Measurements from ENCODE around the gene KCNJ15.

Gene KCNJ15

DNA sequence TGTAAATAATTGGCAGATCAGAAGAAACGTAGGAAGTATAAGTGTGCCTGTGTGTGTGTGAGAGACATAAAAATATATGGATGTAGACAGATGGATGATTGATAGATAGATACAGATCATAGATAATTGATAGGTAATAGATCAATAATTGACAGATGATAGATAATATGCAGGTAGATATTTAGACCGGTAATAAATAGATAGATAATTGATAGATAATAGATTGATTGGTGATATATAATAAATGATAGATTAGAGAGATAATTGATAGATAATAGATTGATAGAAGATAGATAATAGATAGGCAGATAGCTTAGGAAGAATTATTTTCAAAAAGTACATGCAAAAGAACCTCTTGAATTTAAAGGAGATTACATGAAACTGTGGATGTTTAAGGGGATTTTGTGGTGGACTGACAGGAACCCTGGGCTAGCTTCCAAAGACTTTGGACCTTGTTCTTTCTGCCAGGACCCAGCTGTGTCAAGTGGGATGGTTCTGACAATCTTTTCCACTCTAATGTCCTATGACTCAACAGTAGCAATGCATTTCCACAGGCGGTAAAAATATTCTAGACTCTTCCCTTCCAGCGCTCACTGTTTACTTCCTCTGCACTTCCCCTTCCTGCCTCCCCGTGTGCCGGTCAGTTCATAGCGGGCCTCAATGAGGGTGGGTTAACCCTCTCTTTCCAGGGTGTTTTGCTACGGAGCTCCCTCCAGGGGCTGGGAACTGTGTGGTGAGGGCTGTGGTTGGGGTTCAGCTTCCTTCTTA lies 39.4 kb downstream of the KCNJ15 start:
- H3K4me2 ChIP-seq = no peak overlapping the region

DNA sequence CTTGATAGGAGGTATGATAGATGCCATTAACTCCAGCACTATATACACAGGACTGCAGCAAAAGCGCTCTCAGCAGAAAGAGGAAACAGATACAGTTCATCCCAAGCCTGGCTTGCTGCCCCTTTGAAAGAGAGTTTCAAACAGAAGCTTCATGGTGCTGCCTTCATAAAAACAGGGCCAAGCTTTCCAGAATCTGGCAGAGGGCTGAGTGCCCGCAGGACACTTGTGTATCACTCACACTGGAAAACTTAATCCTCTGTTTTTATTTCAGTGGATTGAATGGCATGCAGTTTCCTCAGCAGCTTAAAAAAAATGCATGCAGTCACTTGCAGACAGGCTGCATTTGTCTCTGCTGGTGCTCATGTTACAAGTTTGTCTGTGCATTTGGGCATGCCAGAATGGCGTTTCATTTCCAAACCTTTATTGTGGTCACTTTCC lies 40.4 kb downstream of the KCNJ15 start:
- Histone ChIP-seq H3K36me3 (ENCODE audit: insufficient read depth) (no peaks in the 10 kb centered on the region), H3K79me2 (ENCODE audit: insufficient read depth, low read depth) (no peaks in the 10 kb centered on the region), H3K4me2 (no peak overlapping the region), H3K27me3 (ENCODE audit: insufficient read depth, low read depth) (no peaks in the 10 kb centered on the region), H3K4me1 (ENCODE audit: low read depth, poor library complexity, severe bottlenecking) (no peaks in the 10 kb centered on the region), H3K27ac (no peak overlapping the region), H3K9ac (no peak overlapping the region), H2AFZ (ENCODE audit: low read depth) (no peak overlapping the region), H4K20me1 (ENCODE audit: insufficient read depth) (no peaks in the 10 kb centered on the region), H3K4me3 (IDR thresholded peaks at IDR 0.05; ENCODE audit: insufficient read depth, low read depth, low read length) (no peak overlapping the region)
- TF ChIP-seq, protein P1, sequence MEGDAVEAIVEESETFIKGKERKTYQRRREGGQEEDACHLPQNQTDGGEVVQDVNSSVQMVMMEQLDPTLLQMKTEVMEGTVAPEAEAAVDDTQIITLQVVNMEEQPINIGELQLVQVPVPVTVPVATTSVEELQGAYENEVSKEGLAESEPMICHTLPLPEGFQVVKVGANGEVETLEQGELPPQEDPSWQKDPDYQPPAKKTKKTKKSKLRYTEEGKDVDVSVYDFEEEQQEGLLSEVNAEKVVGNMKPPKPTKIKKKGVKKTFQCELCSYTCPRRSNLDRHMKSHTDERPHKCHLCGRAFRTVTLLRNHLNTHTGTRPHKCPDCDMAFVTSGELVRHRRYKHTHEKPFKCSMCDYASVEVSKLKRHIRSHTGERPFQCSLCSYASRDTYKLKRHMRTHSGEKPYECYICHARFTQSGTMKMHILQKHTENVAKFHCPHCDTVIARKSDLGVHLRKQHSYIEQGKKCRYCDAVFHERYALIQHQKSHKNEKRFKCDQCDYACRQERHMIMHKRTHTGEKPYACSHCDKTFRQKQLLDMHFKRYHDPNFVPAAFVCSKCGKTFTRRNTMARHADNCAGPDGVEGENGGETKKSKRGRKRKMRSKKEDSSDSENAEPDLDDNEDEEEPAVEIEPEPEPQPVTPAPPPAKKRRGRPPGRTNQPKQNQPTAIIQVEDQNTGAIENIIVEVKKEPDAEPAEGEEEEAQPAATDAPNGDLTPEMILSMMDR (conservative IDR thresholded peaks at IDR 0.05; ENCODE audit: low read depth, low read length) = no peak

More for the DNA sequence above, 39.4 kb downstream of the KCNJ15 start:
- H3K27ac ChIP-seq = no peak overlapping the region
- no peak overlapping the region for H3K4me3 ChIP-seq (IDR thresholded peaks at IDR 0.05; ENCODE audit: insufficient read depth, low read depth, low read length)
- no peaks in the 10 kb centered on the region for H3K79me2 ChIP-seq (ENCODE audit: insufficient read depth, low read depth)
- TF ChIP-seq, protein P1 (conservative IDR thresholded peaks at IDR 0.05; ENCODE audit: low read depth, low read length) = no peak
- no peaks in the 10 kb centered on the region for H3K27me3 ChIP-seq (ENCODE audit: insufficient read depth, low read depth)
- H4K20me1 ChIP-seq (ENCODE audit: insufficient read depth) = no peaks in the 10 kb centered on the region
- H3K36me3 ChIP-seq (ENCODE audit: insufficient read depth) = no peaks in the 10 kb centered on the region
- H3K9ac ChIP-seq = no peak overlapping the region
- no peaks in the 10 kb centered on the region for H3K4me1 ChIP-seq (ENCODE audit: low read depth, poor library complexity, severe bottlenecking)
- no peak overlapping the region for H2AFZ ChIP-seq (ENCODE audit: low read depth)

DNA sequence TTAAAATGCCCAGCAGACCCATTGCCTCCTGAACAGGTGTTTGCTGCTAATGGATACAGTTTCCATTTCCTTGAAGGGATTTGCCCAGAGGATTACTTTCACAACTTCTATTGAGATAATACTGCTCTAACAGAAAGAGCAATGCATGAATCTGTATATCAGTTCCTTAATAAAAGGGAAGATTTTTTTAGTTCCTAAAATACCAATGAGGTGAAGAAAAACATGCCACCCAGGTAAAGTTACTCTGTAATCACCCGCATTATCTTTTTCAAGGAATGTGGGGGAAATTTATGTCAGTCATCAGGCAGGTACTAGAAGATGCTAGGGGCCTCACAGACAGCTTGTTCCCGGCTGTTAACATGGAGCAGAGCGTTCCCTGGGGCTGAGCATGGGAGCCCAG lies 41.1 kb downstream of the KCNJ15 start:
- Histone ChIP-seq H3K4me2 (no peak overlapping the region), H3K4me1 (ENCODE audit: low read depth, poor library complexity, severe bottlenecking) (no peaks in the 10 kb centered on the region), H3K9ac (no peak overlapping the region), H4K20me1 (ENCODE audit: insufficient read depth) (no peaks in the 10 kb centered on the region), H2AFZ (ENCODE audit: low read depth) (no peak overlapping the region), H3K79me2 (ENCODE audit: insufficient read depth, low read depth) (no peaks in the 10 kb centered on the region), H3K36me3 (ENCODE audit: insufficient read depth) (no peaks in the 10 kb centered on the region), H3K27ac (no peak overlapping the region), H3K4me3 (IDR thresholded peaks at IDR 0.05; ENCODE audit: insufficient read depth, low read depth, low read length) (no peak overlapping the region), H3K27me3 (ENCODE audit: insufficient read depth, low read depth) (no peaks in the 10 kb centered on the region)
- TF ChIP-seq, protein P1 (conservative IDR thresholded peaks at IDR 0.05; ENCODE audit: low read depth, low read length) = no peak

DNA sequence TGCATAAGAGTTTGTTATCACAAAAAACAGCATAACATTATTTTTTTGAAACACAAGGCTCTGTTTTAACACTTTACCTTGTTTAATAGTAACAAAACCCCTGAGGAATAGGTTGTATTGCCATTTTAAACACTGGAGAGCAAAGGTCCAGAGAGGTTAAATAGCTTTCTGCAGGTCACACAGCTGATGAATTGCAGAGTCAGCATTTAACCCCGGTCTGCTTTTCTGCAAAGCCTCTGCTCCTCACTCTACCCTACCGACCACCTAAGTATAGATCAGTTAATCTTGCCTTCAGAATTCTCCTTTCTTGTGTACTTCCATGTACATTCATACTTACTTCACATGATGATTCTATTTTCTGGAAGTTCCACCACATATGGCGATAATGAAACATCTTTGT lies 42.0 kb downstream of the KCNJ15 start:
- Histone ChIP-seq H3K36me3 (ENCODE audit: insufficient read depth) (no peaks in the 10 kb centered on the region), H3K27ac (no peak overlapping the region), H3K4me1 (ENCODE audit: low read depth, poor library complexity, severe bottlenecking) (no peaks in the 10 kb centered on the region), H3K27me3 (ENCODE audit: insufficient read depth, low read depth) (no peaks in the 10 kb centered on the region), H2AFZ (ENCODE audit: low read depth) (no peak overlapping the region), H3K4me3 (IDR thresholded peaks at IDR 0.05; ENCODE audit: insufficient read depth, low read depth, low read length) (no peak overlapping the region), H3K9ac (no peak overlapping the region), H3K79me2 (ENCODE audit: insufficient read depth, low read depth) (no peaks in the 10 kb centered on the region), H4K20me1 (ENCODE audit: insufficient read depth) (no peaks in the 10 kb centered on the region), H3K4me2 (no peak overlapping the region)
- TF ChIP-seq, protein P1 (conservative IDR thresholded peaks at IDR 0.05; ENCODE audit: low read depth, low read length) = no peak

Data from KMS-11 (cell line).